Stimulated activated CD8-positive, alpha-beta memory T cell treated with anti-CD3 and anti-CD28 coated beads, Interleukin-7, amount 100 ng/mL, for 4 hours (primary cell): ENCODE data around the gene OR2AE1.
"Not testable (repeated sequence)": the region's sequence is repeated elsewhere in the genome, so short reads cannot be mapped to it uniquely, and the experiment has no call there.

ENCODE experiments used
- DNase-seq, 2 donors: peaks; one replicate each; pipeline ENCODE4 v3.0.0-alpha.2; 2020; ENCODE audit warnings: low read depth in 2 of 2

OR2AE1 gene, protein sequence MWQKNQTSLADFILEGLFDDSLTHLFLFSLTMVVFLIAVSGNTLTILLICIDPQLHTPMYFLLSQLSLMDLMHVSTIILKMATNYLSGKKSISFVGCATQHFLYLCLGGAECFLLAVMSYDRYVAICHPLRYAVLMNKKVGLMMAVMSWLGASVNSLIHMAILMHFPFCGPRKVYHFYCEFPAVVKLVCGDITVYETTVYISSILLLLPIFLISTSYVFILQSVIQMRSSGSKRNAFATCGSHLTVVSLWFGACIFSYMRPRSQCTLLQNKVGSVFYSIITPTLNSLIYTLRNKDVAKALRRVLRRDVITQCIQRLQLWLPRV

DNA sequence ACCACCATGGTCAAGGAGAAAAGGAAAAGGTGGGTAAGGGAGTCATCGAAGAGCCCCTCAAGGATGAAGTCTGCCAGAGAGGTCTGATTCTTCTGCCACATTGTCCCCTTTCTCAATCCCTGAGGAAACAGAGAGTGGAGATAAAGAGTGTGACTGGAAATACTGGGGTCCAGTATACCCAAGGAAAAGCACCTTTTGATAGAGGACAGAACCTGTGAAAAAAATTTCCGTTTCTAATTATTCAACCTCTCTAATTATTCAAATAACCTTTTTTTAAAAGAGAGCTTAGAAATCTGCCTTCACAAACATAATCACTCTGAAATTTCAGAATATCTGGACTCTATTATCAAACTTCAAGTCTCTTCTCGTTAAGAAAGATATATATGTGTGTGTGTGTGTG lies at the start of gene OR2AE1:
Gene OR2AE1 (minus strand): TSS at position 101 of the 400 bp plus-strand sequence. CDS start 0 bp downstream, at position 101.
- no peak for DNase-seq

DNA sequence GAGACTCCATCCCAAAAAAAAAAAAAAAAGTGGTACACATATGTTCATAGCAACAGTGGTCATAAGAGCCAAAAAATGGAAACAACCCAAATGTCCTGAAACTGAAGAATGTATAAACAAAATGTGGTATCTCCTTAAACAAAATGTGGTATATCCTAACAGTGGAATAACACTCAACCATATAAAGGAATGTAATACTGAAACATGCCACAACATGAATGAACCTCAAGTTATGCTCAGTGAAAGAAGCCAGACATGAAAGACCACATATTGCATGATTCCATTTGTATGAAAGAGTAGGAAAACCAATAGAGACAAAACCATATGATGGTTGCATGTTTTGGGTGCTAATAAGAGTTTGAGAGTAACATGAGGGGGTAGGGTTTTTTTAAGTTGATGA lies 49.5 kb upstream of the OR2AE1 start:
- DNase-seq, result no peak

DNA sequence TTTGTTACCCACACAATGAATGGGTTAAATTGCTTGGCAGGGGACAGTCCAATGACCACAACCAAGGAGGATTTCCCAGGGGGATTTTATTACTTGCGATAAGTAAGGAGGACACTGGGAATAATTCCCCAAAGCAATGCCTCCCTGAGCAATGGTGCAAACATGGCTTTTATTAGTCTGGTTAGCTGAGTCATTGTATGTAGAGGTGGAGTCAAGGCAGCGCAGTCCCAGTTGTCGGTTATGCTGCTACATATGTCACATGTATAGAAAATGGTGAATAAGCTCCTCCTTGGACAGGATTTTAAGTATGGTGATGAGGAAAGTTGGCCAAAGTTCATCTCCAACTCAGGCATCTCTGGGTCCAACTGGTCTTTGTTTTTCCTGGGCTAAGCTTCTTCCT lies 46.4 kb upstream of the OR2AE1 start:
- no peak for DNase-seq

DNA sequence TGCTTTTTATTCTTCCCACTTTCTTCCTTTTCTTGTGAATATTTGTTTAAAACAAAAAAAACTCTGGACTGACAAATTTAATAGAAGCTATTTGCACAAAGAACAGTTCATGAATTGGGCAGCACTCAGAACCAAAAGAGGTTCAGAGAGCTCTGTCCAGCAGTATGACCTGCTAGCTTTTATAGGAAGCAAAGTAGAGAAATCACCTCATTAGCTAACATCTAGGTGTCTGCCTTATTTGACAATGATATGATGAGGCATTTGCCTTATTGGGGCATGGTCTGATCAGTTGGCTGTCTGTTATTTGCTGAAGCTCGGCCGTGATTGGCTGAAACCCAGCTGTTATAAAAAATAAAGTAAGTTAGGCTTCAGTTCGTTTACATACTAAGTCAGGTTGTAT lies 43.3 kb upstream of the OR2AE1 start:
- no peak for DNase-seq

DNA sequence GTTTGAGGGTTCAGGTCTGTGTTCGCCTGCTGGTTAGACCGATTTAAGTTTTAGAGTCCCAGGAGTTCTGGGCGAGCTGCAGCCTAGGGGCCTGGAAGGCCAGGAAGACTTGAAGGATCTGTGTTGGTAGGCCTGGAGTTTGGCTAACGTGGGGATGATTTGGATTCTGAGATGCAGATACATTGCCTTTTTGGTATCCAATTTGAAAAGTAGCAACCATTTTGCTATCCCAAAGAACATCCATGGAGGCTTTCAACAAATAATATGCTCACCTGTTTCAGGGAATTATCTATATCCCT lies 42.9 kb upstream of the OR2AE1 start:
- DNase-seq, result no peak

DNA sequence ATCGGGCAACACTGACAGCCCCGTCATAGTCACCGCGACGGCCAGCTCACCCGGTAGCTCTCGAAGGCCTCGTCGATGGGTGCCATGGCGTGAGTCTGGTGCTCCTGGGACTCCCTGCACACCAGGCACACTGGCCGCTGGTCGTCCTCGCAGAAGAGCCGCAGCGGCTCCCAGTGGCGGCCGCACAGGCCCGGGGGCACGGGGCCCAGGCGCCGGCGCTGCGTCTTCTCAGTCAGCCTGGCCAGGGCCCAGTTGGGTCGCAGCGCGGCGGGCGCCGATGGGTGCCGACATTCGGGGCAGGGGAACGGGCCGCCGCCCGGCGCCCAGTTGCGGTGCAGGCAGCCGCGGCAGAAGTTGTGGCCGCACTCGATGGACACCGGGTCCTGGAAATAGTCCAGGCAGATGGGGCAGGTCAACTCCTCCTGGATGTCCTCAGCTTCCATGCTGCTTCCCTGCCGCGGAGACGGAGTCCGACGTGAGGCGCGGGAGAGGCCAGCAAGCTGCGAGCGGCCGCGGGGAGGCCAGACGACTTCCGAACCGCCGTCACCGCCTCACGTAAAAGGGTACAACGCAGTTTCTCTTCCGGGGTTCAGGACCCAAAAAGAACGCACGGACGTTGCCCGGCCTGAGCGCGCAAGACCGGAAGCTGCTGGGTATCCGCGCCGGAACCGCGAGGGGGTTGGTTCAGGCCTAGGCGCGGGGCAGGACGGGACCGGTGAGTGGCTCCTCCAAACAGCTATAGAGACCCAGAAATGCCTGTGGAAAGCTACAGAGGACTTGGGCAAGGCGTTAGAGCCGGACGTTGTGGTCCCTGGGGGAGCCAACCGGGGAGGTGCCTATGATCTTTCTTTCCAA lies 42.4 kb upstream of the OR2AE1 start, which contains the start of gene TRIM4:
Gene TRIM4 (minus strand): TSS at position 572 of the 855 bp plus-strand sequence. CDS start 129 bp downstream, at position 443.
- peak; percentile 79 to 85 for DNase-seq

DNA sequence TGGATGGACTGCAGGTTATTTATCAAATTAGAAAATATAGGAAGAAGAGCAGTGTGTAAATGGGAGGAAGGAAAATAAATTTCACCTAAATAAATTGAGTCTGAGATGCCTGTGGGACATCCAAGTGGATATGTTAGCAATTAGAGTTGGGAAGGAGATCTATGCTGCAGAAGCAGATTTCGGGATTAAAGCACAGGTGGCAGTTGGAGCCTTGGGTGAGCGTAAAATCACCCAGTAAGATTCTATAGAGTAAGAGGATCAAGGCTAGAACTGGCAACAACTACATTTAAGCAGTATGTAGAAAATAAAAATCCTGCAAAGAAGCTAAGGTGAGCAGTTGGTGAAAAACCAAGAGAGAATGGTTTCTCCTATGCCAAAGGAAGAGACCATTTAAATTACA lies 34.1 kb upstream of the OR2AE1 start:
- DNase-seq, result no peak

DNA sequence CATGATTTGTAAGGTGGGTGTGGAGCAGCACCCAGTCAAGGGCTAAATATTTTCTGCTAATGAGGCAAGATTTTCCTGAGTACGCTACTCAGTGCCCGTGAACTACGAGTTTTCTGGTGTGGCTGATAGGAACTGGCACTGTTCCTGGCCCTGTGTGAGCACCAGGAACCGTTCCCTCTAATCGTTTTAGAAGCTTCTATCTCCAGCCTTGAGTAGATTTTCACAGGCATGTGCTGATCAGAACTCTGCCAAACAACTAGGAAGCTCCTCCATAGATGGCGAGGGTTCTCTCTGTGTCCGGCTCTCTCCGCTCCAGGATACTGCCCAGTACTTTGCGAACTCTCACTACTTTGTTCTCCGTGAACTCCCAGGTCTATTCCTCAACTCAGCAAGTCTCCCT lies 24.7 kb upstream of the OR2AE1 start:
- DNase-seq, result no peak

DNA sequence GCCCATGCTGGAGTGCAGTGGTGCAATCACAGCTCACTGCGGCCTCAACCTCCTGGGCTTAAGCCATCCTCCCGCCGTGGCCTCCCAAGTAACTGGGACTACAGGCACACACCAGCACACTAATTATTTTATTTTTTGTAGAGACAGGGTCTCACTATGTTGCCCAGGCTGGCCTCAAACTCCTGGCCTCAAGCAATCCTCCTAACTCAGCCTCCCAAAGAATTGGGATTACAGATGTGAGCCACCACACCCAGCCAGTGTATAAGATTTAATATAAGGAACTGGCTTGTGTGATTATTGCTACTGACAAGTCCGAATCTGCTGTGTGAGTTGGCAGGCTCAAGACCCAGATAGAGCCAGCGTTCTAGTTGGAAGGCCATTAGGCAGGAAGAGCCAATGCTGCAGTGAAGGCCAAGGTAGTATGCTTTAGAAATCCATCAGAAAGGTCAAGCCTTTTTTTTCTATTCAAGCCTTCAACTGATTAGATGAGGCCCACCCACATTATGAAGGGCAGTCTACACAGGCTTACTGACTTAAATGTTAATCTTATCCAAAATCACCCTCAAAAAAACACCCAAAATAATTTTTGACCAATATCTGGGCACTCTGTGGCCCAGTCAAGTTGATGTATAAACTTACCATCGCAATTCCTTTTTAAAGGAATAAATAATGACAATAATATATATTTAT lies 23.1 kb upstream of the OR2AE1 start:
- DNase-seq, result no peak

DNA sequence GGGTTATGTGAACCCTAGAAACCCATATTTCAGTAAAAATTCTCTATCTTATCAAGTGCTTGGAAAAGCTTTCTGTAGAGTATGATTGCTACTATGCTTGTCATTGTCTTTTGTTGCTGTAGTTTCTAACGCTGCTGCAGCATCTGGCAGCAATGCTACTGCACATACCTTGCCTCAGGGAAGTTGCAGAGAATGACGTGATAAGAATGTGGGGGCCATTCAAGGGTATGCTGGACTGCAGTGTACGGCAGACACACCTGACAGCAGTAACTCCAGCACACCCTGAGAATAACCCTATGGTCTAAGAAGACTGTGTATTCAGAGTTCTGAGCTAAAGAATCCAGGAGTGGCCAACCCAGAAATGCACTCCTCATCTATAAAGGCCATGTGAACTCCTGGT lies 22.0 kb upstream of the OR2AE1 start:
- no peak for DNase-seq

DNA sequence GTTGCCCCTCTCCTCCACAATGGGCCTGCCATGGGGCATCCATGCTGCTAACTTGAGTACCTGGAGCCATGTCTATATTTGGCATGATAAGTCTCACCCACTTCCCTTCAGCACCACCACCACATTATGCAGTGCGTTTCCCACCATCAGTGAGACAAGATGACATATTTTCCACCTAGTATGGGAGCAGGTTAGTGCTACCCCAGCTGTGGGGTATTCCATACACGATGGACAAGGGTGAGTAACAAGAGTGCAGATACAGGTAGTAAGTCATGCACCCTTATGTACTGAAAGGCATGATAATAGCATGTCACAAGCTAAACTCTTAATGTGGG lies 21.2 kb upstream of the OR2AE1 start:
- DNase-seq, result no peak

DNA sequence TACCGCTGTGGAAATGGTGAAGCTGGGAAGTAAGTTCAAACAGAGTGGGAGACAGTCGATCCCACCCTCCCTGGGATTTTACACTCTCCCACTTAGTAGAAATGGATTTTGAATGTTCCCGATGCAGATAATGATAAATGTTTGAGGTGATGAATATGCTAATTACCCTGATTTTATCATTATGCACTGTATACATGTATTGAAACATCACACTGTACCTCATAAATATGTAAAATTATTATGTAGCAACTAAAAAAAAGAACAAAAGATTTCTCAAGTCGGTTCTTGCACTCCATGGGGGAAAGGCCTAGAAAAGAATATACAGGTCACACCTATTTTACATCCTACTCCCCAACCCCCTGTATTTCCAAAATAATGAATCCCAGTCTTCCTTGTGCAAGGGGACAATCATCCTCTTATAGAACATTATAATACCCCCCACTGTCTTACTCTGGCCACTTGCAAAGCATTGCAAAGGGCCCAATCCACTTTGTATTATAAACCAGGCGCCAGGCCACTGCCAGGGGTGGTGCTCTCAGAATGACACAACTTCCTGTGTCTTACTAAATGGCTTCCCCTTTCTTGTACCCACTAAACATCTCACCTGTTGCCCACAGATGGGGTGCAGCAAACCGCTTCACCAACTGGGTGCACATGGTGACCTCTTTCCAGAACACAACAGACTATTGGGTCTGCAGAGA lies 20.6 kb upstream of the OR2AE1 start:
- DNase-seq, result no peak

DNA sequence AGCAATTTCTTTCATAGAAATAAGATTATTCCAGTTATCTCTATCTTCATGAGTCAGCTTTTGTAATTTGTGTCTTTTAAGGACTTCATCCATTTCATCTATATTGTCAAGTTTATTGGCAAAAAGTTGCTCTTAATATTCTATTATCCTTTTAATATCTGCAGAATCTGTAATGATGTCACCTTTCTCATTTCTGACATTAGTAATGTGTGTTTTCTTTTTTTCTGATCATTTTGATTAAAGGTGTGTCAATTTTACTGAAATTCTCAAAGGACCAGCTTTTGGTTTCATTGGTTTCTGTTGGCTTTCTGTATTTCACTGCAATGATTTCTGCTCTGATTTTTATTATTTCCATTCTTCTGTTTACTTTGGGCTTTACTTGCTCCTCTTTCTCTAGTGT lies 17.9 kb upstream of the OR2AE1 start:
- no peak for DNase-seq

DNA sequence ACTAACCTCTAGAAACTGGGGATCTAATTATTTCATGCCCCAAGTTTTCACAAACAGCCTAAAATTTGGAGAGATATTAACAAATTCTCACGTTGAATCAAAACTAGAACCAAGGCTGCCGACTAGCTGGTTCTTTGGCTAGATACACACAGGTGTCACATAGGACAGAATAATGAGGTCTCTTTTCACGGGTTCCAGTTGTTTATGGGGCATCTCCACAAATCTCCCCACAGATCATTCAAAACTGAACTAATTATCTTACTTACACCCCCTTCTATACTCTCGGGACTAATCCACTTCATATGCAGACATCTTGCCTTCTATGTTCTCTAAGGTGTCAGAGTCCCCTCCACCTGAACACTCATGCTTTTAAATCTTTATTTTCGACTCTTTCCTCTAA lies 16.4 kb upstream of the OR2AE1 start:
- DNase-seq, result no peak

DNA sequence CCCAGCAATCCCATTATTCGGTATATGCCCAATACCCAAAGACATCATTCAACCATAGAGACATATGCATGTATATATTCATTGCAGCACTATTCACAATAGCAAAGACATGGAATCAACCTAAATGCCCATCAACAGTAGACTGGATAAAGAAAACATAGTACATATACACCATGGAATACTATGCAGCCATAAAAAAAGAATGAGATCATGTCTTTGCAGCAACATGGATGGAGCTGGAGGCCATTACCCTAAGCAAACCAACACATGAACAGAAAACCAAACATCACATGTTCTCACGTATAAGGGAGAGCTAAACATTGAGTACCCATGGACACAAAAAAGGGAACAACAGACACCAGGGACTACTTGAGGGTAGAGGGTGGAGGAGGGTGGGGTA lies 13.5 kb upstream of the OR2AE1 start:
- DNase-seq, result not testable (repeated sequence)

DNA sequence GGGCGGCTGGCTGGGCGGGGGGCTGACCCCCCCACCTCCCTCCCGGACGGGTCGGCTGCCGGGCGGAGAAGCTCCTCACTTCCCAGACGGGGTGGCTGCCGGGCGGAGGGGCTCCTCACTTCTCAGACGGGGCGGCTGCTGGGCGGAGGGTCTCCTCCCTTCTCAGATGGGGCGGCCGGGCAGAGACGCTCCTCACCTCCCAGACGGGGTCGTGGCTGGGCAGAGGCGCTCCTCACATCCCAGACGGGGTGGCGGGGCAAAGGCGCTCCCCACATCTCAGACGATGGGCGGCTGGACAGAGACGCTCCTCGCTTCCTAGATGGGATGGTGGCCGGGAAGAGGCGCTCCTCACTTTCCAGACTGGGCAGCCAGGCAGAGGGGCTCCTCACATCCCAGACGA lies 11.5 kb upstream of the OR2AE1 start:
- DNase-seq, result not testable (repeated sequence)

DNA sequence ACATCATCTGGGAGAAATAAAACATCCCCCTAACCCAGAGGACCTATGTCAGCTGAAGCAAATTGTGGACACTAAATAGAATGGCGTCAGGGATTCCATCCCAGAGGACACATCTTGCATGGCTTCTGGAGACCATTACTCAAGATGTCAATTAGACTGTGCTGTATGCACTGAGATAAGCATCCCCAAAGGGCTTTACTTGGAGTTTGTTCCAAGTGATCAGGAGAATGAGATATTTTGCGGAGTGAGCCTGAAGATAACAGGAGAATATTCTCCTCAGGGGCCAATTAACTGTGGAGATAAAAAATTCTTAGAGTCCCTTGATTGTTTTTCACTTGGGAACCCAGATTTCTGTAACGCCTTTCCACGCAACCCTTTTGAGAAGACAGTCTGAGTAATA lies 4.5 kb upstream of the OR2AE1 start:
- no peak for DNase-seq

DNA sequence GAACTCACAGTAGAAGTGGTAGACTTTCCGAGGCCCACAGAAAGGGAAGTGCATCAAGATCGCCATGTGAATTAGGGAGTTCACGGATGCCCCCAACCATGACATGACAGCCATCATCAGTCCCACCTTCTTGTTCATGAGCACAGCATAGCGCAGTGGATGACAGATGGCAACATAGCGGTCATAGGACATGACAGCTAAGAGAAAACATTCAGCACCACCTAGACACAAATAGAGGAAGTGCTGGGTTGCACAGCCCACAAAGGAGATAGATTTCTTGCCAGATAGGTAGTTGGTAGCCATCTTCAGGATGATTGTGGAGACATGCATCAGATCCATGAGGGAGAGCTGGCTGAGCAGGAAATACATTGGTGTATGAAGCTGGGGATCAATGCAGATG lies 342 bp downstream of the OR2AE1 start:
- DNase-seq, result no peak

DNA sequence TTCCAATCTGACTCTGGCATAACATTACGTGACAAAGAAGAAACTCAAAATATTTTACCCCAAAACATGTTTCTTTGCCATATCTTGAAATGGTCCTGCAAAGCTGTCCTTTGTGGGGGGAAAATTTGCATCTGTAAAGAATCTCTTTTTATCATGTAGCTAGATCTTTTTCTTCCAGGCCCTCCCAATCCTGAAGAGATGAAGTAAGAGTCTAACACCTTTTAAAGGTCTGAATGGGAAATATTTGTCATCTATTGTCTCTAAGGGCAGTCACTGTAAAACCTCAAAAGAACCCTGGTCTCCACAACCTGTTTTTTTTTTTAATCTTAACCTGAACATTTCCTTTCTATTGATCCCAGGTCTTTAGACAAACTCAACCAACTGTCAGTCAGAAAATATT lies 8.6 kb downstream of the OR2AE1 start:
- DNase-seq, result no peak

DNA sequence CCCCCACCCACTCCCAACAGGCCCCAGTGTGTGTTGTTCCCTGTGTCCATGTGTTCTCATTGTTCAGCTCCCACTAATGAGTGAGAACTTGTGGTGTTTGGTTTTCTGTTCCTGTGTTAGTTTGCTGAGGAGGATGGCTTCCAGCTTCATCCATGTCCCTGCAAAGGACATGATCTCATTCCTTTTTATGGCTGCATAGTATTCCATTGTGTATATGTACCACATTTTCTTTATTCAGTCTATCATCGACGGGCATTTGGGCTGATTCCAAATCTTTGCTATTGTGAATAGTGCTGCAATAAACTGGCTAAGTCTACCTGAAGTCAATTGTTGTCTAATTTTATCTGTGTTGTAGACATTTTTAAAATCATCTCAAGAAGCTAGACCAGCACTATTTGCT lies 9.4 kb downstream of the OR2AE1 start:
- not testable (repeated sequence) for DNase-seq

DNA sequence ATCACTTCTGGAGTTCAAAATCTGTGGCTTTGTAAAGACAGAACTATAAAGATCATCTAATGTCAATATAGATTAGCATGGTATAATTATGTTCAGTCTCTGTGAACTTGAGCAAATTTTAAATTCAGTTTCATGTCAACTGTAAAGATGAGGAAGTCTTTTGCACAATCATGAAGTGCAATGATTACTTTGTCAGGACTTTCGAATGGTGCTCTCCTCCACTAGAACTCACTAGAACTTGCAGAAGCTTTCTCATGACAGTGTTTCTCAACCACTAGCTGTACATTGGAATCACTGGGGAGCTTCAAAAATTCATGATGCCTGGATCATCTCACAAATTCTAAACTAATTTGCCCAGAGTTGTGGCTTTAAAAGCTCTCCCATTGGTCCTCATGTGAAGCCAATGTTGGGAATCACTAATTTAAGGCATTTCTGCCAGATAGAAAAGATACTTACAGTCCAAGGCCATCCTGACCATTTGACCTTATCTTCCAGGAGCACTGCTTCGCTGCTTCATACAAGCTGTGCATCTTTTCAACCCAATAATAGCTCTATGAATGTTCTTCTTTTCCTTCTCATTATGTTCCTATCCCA lies 12.9 kb downstream of the OR2AE1 start:
- DNase-seq, result no peak
